Measurements from ENCODE around the gene KRTAP12-2. TPM values are rescaled to one million over a fixed set of nuclear protein-coding genes. Genes with fewer than 3 reads are reported as not detected.

Gene KRTAP12-2
- not detected in 2 replicates for total RNA-seq

GRCh38 chr21:44666401-44667320 is at the start of gene KRTAP12-2:
Gene KRTAP12-2 (minus strand): TSS chr21:44666927. CDS start chr21:44666886, 41 bp downstream.

GRCh38 chr21:44711327-44712202 is 44.8 kb upstream of the KRTAP12-2 start, which contains the start of gene TSPEAR:
Gene TSPEAR (minus strand): TSS chr21:44711572. CDS start chr21:44711514, 58 bp downstream.

GRCh38 chr21:44697172-44697810 is 30.6 kb upstream of the KRTAP12-2 start, which contains the start of gene KRTAP10-12:
Gene KRTAP10-12 (plus strand): TSS chr21:44697172. CDS start chr21:44697202, 30 bp downstream.

GRCh38 chr21:44681861-44682579 is 15.3 kb upstream of the KRTAP12-2 start, which contains the start of gene KRTAP12-1:
Gene KRTAP12-1 (minus strand): TSS chr21:44682163. CDS start chr21:44682123, 40 bp downstream.

GRCh38 chr21:44657635-44658540 is 8.8 kb downstream of the KRTAP12-2 start, which contains the start of gene KRTAP12-3:
Gene KRTAP12-3 (plus strand): TSS chr21:44657932. CDS start chr21:44657980, 48 bp downstream.

GRCh38 chr21:44654576-44655175 is 12.1 kb downstream of the KRTAP12-2 start, which contains the start of gene KRTAP12-4:
Gene KRTAP12-4 (minus strand): TSS chr21:44654659. CDS start chr21:44654614, 45 bp downstream.

GRCh38 chr21:44646366-44647221 is 20.1 kb downstream of the KRTAP12-2 start, which contains the start of gene KRTAP10-11:
Gene KRTAP10-11 (plus strand): TSS chr21:44646414. CDS start chr21:44646459, 45 bp downstream.

GRCh38 chr21:44637018-44637850 is 29.5 kb downstream of the KRTAP12-2 start, which contains the start of gene KRTAP10-10:
Gene KRTAP10-10 (plus strand): TSS chr21:44637356. CDS start chr21:44637418, 62 bp downstream.

GRCh38 chr21:44626673-44627143 is 40.0 kb downstream of the KRTAP12-2 start, which contains the start of gene KRTAP10-9:
Gene KRTAP10-9 (plus strand): TSS chr21:44627093. CDS start chr21:44627172, 79 bp downstream.

Other genes starting within 250 kb of the KRTAP12-2 start
- gene LRRC3, start 211.4 kb downstream of the KRTAP12-2 start, total RNA-seq, result 0.99 and 1.2 TPM in 2 replicates
- not detected in 2 replicates for gene KRTAP10-1, start 126.7 kb downstream of the KRTAP12-2 start, total RNA-seq
- gene KRTAP10-2, start 115.4 kb downstream of the KRTAP12-2 start, total RNA-seq, result not detected in 2 replicates
- gene KRTAP10-3, start 108.1 kb downstream of the KRTAP12-2 start, total RNA-seq, result not detected in 2 replicates
- gene KRTAP10-4, start 93.2 kb downstream of the KRTAP12-2 start, total RNA-seq, result not detected in 2 replicates
- gene KRTAP10-5, start 86.3 kb downstream of the KRTAP12-2 start, total RNA-seq, result not detected in 2 replicates
- not detected in 2 replicates for gene KRTAP10-6, start 74.4 kb downstream of the KRTAP12-2 start, total RNA-seq
- gene KRTAP10-7, start 66.3 kb downstream of the KRTAP12-2 start, total RNA-seq, result not detected in 2 replicates
- not detected in 2 replicates for gene KRTAP10-8, start 54.8 kb downstream of the KRTAP12-2 start, total RNA-seq
- gene KRTAP10-9, start 39.8 kb downstream of the KRTAP12-2 start, total RNA-seq, result not detected in 2 replicates
- gene KRTAP10-10, start 29.6 kb downstream of the KRTAP12-2 start, total RNA-seq, result not detected in 2 replicates
- not detected in 2 replicates for gene KRTAP10-11, start 20.5 kb downstream of the KRTAP12-2 start, total RNA-seq
- gene KRTAP12-4, start 12.3 kb downstream of the KRTAP12-2 start, total RNA-seq, result not detected in 2 replicates
- not detected in 2 replicates for gene KRTAP12-3, start 9.0 kb downstream of the KRTAP12-2 start, total RNA-seq
- not detected in 2 replicates for gene KRTAP12-1, start 15.2 kb upstream of the KRTAP12-2 start, total RNA-seq
- not detected in 2 replicates for gene KRTAP10-12, start 30.2 kb upstream of the KRTAP12-2 start, total RNA-seq
- not detected in 2 replicates for gene TSPEAR, start 44.6 kb upstream of the KRTAP12-2 start, total RNA-seq
- gene UBE2G2, start 134.9 kb upstream of the KRTAP12-2 start, total RNA-seq, result 76.3 and 103 TPM in 2 replicates
- gene SUMO3, start 151.1 kb upstream of the KRTAP12-2 start, total RNA-seq, result 77.2 and 91.3 TPM in 2 replicates
- gene PTTG1IP, start 206.8 kb upstream of the KRTAP12-2 start, total RNA-seq, result 299 and 366 TPM in 2 replicates